Measurements from ENCODE around the gene INAVA.

INAVA gene, protein sequence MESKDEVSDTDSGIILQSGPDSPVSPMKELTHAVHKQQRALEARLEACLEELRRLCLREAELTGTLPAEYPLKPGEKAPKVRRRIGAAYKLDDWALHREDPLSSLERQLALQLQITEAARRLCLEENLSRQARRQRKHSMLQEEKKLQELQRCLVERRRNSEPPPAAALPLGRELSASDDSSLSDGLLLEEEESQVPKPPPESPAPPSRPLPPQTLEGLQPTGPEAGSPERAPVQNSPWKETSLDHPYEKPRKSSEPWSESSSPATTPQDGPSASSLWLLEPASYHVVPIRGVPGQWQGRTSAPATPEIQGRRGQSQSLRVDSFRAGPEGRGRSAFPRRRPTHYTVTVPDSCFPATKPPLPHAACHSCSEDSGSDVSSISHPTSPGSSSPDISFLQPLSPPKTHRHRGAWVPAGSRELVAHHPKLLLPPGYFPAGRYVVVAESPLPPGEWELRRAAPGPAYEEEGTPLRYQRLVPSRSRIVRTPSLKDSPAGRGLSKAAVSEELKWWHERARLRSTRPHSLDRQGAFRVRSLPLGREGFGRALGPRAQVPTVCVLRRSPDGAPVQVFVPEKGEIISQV

DNA sequence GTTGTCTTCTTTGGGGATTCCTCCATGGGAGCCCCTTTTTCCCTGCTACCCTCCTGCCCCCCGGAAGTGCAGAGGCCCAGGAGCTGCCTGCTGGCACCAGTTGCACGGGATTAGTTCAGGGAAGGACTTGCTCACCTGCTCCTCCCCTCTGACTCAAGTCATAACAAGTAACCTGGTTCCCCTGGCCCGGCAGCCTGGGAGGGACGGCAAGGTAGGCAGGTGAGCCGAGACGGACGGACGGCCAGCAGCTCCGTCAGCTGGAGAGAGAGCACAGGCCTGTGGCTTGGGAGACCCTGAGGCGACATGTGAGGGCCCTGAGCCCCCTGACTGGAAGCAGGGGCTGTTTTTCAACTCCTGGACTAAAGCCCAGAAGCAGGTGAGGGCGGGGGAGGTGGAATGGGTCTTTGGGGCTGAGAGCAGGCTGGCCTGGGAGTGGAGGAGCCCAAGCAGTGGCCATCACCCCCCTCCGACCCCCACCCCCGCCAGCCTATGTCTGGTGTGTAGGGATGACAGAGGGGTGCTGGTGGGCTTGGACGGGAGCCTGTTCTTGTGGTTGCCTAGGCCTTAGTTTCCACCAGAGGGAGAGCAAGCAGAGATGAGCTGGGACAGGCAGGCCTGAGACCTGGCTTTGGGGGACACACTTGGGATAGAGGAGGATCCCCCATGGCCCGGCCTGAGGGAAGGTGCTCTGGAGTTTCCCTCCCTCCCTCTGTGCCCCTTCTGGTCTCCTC is at the start of gene INAVA:
INAVA (plus strand) TSS at position 189 of the 731 bp plus-strand sequence. CDS start 3,501 bp downstream, outside the sequence.
- no peak within 1 kb of the TSS for H3K4me3 ChIP-seq (ENCODE audit: low read depth, low read length)

DNA sequence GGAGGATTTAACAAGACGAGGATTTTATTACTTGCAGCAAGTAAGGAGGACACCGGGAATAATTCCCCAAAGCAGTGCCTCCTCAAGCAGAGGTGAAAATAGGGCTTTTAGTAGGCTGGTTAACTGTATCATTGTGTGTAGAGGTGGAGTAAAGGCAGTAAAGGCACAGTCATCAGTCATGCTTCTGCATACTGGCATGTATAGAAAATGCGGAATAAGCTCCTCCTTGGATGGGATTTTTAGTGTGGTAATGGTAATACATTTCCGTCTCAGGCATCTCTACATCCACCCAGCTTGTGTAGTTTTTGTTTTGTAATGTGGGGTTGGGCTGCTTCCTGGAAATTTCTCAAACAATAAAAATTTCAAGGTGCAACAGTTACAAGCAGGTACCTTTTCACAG is 49.3 kb upstream of the INAVA start:
- no peak for DNase-seq (ENCODE audit: low read depth)
- no peak overlapping the region for H3K4me3 ChIP-seq (ENCODE audit: low read depth, low read length)

More for the DNA sequence above, at the start of gene INAVA:
- DNase-seq (ENCODE audit: low read depth) = no peak

DNA sequence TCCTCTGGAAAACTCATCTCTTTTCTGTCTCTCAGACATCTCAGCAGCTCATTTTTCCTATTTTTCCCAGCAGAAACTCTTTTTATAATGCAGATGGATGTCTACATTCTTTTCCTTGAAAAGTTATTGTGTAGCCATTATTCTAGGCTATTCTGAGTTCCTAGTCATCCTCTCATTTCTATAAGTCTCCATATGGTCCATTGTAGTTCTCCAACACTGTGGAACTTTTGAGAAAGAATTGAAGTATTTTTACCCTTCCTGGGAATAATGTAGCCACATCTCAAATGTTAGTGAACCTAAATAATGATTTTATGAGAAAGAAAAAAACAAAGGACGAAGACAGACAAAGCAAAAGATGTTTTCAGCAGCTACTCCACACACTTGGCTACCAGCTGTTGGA is 48.3 kb upstream of the INAVA start:
- no peak overlapping the region for H3K4me3 ChIP-seq (ENCODE audit: low read depth, low read length)
- no peak for DNase-seq (ENCODE audit: low read depth)

DNA sequence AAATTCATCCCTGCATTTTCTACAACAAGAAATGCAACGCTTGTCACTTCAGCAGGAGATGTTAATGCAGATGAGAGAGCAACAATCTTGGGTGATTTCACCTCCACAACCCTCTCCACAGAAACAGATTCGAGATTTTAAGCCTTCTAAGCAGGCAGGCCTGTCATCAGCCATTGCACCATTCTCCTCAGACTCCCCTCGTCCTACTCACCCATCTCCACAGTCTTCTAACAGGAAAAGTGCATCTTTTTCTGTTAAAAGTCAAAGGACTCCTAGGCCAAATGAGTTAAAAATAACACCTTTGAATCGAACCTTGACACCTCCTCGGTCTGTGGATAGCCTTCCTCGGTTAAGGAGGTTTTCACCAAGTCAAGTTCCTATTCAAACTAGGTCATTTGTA is 45.3 kb upstream of the INAVA start:
- DNase-seq (ENCODE audit: low read depth) = no peak
- no peak overlapping the region for H3K4me3 ChIP-seq (ENCODE audit: low read depth, low read length)

DNA sequence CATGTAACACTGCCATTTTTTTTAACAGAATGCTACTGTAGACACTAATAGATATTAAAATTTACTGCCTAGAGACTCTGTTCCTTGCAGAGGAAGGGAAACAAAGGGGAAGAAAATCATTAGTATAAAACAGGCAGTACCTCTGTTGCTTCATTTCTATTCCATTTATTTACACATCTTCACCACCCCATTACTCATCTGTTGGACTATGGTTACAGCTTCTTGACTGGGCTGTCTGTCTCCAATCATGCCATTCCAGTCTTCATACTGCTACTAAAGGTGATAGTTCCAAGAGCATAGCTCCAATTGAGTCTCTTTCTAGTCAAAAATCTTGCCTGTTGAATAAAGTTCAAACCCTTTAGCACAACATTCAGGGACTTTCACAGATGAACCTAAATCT is 44.1 kb upstream of the INAVA start:
- H3K4me3 ChIP-seq (ENCODE audit: low read depth, low read length) = no peak overlapping the region
- DNase-seq (ENCODE audit: low read depth) = no peak

DNA sequence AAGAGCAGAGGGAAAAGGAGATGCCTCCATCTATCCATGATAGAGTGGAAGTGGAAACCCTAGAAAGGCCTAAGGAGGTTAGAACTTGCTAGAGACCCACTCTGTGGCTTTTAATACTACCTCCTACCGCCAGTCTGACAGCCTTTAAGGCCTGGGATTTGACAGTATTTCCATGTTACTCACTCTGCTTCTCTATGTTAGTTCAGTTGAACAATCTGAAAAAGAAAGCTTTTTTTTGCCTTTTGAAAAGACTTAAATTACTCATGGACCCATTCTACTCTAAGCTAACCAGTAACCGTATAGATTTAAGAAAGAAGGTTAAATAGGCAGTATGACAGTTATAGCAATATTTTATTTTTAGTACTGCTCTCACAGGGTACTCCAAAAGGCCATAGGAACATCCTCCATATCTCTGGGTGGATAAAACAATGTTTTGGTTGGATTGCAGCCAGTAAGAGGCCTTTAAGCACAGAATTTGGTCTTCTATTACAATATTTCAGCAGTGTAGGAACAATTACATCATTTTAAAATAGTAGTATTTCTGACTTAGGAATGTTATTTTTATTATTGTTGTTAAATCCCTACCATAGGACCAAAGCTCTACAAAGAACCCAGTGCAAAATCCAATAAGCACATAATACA is 37.9 kb upstream of the INAVA start:
- no peak overlapping the region for H3K4me3 ChIP-seq (ENCODE audit: low read depth, low read length)
- peak; percentile 83 for DNase-seq (ENCODE audit: low read depth)

DNA sequence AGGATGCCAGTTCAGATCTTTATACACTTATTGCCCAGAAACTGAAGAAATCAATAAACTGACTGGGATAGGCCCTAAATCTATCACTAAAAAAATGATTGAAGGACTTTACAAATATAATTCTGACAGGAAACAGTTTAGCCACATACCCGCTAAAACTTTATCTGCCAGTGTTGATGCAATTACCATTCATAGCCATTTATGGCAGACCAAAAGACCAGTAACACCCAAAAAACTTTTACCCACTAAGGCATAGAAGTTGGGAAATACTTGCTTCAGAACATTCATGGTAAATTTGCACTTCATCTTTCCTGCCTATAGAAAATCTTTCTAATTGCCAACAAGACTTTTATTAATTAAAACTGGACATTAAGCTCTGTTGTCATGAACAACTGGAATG is 36.9 kb upstream of the INAVA start:
- no peak for DNase-seq (ENCODE audit: low read depth)
- no peak overlapping the region for H3K4me3 ChIP-seq (ENCODE audit: low read depth, low read length)

DNA sequence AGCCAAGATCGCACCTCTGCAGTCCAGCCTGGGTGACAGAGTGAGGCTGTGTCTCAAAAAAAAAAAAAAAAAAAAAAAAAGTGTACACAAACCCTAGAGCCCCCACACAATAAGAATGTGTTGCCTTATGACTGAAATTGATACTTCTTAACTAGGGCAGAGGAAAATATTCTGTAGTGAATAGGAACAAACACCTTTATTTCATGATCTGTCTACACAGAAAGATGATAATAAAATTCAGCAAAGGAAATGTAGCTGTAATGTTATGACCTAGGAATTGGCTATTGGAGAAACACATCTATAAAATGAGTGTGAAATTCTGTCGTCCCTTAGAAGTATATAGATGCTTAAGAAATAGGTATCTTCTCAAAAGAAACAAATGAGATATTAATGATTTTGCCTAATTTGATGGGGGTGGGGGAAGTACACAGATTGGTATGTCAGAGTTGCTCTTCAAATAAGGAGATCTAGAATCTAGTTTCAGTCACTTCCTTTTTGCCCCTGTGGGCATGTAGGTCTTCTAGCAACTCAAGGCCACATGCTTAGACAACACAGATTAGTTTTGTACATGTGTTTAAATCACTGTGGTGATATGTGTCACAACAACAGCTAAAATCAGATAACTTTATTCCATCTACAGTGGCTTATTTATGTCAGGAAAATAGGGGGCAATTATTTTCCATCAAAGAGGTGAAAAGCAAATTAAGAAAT is 32.6 kb upstream of the INAVA start:
- no peak overlapping the region for H3K4me3 ChIP-seq (ENCODE audit: low read depth, low read length)
- no peak for DNase-seq (ENCODE audit: low read depth)

DNA sequence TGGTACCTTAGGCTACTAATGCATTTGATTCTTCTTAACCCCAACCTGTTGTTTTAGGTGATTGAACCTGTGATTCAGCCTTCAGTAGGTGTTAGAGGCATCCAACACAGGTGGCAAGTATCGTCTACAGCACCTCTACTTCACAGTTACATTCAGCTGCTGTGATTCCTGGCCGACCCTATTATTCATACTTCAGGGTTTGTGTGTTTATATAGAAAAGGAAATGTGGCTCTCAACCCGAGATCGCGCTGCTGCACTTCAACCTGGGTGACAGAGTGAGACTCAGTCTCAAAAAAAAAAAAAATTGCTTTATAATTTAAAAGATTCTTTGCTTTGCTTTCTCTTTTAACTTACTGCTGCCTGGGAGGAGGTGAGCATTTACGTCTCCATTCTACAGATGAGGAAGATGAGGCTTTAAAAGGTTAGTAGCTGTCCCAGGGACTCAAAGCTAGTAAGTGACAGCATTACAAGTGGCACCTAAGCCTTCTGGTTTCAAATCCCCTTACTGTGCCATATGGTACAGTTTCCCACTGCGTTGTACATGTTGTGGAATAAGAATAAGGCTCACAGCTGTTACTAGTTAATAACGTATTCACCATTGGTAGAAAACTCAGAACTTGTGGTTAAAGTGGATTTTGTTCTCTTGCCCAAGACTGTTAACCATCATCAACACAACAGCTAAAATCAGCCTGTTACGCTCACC is 31.8 kb upstream of the INAVA start:
- no peak overlapping the region for H3K4me3 ChIP-seq (ENCODE audit: low read depth, low read length)
- DNase-seq (ENCODE audit: low read depth) = no peak

DNA sequence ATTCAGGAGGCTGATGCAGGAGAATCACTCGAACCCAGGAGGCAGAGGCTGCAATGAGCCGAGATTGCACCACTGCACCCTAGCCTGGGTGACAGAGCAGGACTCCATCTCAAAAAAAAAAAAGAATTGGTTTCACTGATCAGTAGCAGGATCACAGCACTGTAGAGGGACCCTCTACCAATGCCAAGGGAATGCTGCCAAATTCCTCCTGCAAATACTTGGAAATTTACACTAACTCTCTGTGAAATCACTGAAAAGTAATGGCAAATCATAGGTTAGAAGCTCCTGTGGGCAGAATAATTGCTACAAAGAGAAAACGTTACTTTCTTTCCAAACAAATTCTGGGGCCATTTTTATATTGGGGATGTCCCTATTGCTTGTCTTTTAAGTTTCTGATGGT is 28.6 kb upstream of the INAVA start:
- H3K4me3 ChIP-seq (ENCODE audit: low read depth, low read length) = no peak overlapping the region
- no peak for DNase-seq (ENCODE audit: low read depth)

DNA sequence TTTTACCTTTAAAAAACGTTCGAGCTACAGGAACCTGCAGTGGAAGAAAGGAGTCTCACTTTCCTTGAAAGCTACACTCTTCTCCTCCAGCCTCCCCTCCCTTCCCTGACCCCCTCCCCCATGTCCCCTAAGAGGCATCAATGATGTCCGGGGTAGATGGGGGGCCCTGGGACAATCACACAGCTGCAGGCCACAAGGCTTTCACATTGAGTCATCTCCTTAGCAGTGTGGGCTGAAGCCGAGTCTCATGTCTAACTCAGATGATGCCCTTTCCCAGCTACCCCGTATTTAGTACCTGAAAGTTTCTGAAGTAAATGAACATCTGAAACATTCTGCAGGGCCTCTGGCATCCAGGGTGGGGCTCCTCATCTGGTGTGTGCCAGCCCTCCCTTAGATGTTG is 28.2 kb upstream of the INAVA start:
- no peak for DNase-seq (ENCODE audit: low read depth)

DNA sequence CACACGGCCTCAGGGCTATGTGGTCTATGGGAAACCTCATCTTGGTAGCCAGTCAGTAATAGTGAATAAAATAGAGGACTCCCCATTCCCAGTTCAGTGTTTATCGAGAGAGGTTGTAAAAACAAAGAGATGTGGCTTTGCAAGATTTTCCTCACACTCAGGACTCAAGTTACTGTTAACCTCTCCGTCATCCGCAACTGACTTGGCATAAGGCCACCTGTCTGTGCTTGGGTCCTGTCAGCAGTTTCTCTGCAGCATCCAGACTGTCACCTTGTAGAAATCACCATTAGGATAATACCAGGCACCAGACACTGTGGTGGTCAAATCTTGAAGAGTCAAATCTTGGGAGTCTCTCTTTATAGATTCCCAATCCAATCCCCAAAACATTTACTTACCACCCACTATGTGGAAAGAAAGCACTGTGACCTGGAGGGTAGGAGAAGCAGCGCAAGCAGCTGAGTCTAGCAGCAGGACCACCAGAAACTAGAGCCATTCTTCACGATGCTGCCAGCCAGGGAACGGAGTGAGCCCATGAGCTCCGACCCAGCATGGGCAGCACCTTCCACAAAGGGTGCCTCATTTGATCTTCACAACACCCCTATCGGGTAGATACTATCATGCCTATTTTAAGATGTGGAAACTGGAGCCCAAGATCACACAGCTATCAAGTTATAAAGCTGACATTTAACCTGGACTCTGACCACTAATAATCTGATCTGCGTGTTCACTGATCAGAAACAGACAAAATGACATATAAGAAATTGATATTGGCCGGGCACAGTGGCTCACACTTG is 27.5 kb upstream of the INAVA start:
- H3K4me3 ChIP-seq (ENCODE audit: low read depth, low read length) = no peak overlapping the region
- no peak for DNase-seq (ENCODE audit: low read depth)

More for the DNA sequence above, 28.2 kb upstream of the INAVA start:
- H3K4me3 ChIP-seq (ENCODE audit: low read depth, low read length) = no peak overlapping the region

DNA sequence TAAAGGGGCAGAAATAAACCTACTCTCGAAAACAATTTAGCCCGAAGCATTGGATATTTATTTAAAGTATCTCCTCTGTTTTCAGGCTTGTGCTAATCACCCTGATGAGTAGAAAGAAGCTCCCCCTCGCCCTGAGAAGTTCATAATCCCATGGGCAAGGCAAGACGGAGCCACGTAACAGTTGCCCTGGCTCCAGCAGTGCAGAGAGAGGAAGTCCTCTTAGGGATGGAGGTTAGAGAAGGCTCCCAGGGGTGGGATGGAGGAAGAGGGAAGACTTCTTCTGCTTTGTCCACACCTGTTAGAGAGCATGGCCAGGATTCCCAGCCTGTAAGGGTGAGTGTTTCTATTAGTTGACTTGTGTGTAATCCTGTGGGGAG is 25.3 kb upstream of the INAVA start:
- no peak overlapping the region for H3K4me3 ChIP-seq (ENCODE audit: low read depth, low read length)
- no peak for DNase-seq (ENCODE audit: low read depth)

DNA sequence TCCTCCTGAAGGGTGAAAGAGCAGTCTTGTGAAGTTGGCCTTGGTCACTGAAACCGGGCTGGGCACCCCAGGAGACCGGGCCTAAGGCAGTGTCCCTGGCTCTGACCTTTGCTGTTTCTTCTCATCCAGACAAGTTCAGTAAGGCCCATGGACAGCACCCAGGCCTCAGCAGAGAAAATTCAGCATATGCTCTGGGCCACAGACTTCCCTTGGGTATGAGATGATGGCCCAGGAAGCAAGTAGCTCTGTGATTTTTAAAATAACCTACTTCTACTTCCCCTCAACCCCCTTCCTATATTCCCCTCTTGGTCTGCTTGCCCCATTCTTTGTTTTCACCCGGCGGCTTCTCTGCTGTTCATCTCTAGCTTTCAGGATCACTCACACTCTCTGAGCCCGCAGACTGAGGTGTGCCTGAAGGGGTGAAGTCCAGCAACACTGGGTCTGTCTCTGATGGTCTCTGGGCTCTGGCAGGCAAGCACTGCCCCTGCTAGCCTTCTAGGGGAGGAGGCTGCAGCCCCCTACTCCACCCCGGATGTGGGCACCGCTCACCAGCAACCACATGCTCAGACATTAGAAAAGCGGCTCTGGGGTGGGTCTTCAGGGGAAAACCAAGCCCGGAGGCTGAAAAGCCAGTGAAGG is 24.8 kb upstream of the INAVA start:
- DNase-seq (ENCODE audit: low read depth) = no peak
- no peak overlapping the region for H3K4me3 ChIP-seq (ENCODE audit: low read depth, low read length)

DNA sequence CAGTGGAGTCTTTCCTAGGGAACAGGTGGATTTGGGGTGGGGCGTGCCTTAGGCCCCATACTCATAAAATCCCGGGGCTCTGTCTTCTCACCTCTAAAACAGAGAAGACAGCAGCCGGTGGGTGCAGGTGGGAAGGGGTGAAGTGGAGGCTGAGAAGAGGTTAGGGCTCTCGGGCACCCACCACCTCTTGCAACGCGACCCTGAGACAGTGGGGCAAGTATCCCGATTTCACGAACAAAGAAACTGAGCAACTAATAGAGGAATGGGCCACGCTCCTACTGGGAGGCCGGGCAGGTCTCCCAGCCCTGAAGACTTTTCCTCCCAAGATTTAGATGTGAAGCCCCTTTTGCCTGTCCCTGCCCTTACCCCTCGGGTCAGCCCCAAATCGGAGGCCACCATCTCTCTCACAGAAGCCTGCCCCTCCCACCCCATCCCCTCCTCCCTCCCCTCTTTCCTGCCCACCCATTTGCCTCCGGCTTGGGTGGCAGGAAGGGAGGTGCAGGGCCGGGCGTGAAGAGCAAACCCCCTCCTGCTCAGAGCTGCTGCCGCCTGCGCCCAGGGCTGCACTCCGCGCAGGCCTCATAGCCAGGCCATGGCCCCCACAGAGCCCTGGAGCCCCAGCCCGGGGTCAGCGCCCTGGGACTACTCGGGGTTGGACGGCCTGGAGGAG is 22.1 kb upstream of the INAVA start, which contains the start of gene GPR25:
GPR25 (plus strand) TSS at position 536 of the 670 bp plus-strand sequence; CDS start at position 593, 57 bp downstream.
- DNase-seq (ENCODE audit: low read depth) = no peak
- H3K4me3 ChIP-seq (ENCODE audit: low read depth, low read length) = peak within 1 kb of the TSS; percentile 28

DNA sequence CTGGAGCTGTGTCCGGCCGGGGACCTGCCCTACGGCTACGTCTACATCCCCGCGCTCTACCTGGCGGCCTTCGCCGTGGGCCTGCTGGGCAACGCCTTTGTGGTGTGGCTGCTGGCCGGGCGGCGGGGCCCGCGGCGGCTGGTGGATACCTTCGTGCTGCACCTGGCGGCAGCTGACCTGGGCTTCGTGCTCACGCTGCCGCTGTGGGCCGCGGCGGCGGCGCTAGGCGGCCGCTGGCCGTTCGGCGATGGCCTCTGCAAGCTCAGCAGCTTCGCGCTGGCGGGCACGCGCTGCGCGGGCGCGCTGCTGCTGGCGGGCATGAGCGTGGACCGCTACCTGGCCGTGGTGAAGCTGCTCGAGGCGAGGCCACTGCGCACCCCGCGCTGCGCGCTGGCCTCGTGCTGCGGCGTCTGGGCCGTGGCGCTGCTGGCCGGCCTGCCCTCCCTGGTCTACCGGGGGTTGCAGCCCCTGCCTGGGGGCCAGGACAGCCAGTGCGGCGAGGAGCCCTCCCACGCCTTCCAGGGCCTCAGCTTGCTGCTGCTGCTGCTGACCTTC is 21.5 kb upstream of the INAVA start:
- DNase-seq (ENCODE audit: low read depth) = no peak
- peak overlapping the region; percentile 28 for H3K4me3 ChIP-seq (ENCODE audit: low read depth, low read length)

All from skeletal muscle cell (primary cell).